Endothelial cell of umbilical vein (primary cell): Measurements from ENCODE around the gene SMAD3. TPM values are rescaled to one million over a fixed set of nuclear protein-coding genes. Genes with fewer than 3 reads are reported as not detected.

Experiments
- BruUV-seq: library from RNA; stranded (reverse); fragments of 400-500 nt; replicated peaks from 2 replicates; lab custom pipeline; 2021; lab: Mats Ljungman, UMichigan
- CTCF ChIA-PET: fragments of 300-600, 350-600 bp; sonication (Branson Sonifier 250); formaldehyde crosslinking; loops from one replicate; lab custom pipeline; 2021; ENCODE audit warnings: antibody characterized with exemption, inconsistent platforms; lab: Charles Lee
- POLR2A ChIA-PET: fragments of 300-600, 350-600 bp; sonication (Branson Sonifier 250); formaldehyde crosslinking; loops from one replicate; lab custom pipeline; 2021; ENCODE audit warnings: antibody characterized with exemption, inconsistent platforms; lab: Charles Lee
- DNase-seq: peaks from one replicate; pipeline ENCODE4 v3.0.0-alpha.2; 2011; ENCODE audit warnings: low read depth, low spot score
- FAIRE-seq: peaks from 2 replicates; lab custom pipeline; 2011; peaks lifted over from hg19 to GRCh38; lab: Jason Lieb, UNC
- H2AFZ ChIP-seq: 2 replicates; pipeline ENCODE4 v1.6.0; 2012; ENCODE audit warnings: low read depth, low read length, control low read depth, inconsistent platforms
- H3K27ac ChIP-seq: 2 replicates; pipeline ENCODE4 v1.5.1; 2011; ENCODE audit warnings: low read depth, mild to moderate bottlenecking, control low read depth, low read length, moderate library complexity; ENCODE audit not compliant: insufficient read depth
- H3K27me3 ChIP-seq, 2 experiments: 2 replicates each; pipeline versions ENCODE4 v1.6.0 to v1.6.1; 2011; ENCODE audit warnings: low read length in 2 of 2, mixed read lengths in 1 of 2; ENCODE audit not compliant: control insufficient read depth in 2 of 2, insufficient read depth in 2 of 2
- H3K36me3 ChIP-seq, 2 experiments: 2 replicates in 1 of 2; 3 replicates in 1 of 2; pipeline ENCODE4 v1.5.1; 2011; ENCODE audit warnings: low read length in 2 of 2, mild to moderate bottlenecking in 1 of 2, moderate library complexity in 1 of 2; ENCODE audit not compliant: control insufficient read depth in 2 of 2, insufficient read depth in 2 of 2; ENCODE audit errors: extremely low read depth in 1 of 2
- H3K4me1 ChIP-seq: 3 replicates; pipeline ENCODE4 v1.5.1; 2011; ENCODE audit warnings: mild to moderate bottlenecking, low read length; ENCODE audit not compliant: control insufficient read depth, insufficient read depth; ENCODE audit errors: extremely low read depth
- H3K4me2 ChIP-seq: 2 replicates; pipeline ENCODE4 v1.6.1; 2011; ENCODE audit warnings: low read length, control low read depth, mixed read lengths; ENCODE audit not compliant: insufficient read depth
- H3K4me3 ChIP-seq, 3 experiments: fragments of 200-600 bp in 1 of 3; sonication (generic), shearing (Covaris generic) in 1 of 3; replicated peaks in 1 of 3; 2 replicates each; pipeline ENCODE4 v1.5.1; 2011 to 2016; ENCODE audit warnings: control low read depth in 3 of 3, low read length in 3 of 3, mild to moderate bottlenecking in 2 of 3, inconsistent platforms in 1 of 3, low read depth in 1 of 3, moderate library complexity in 1 of 3; ENCODE audit not compliant: insufficient read depth in 1 of 3
- H3K79me2 ChIP-seq: 2 replicates; pipeline ENCODE4 v1.6.0; 2012; ENCODE audit warnings: low read length, inconsistent platforms; ENCODE audit not compliant: control insufficient read depth, insufficient read depth
- H3K9ac ChIP-seq: replicated peaks from 2 replicates; pipeline ENCODE3; 2011; ENCODE audit warnings: low read length, control low read depth; ENCODE audit not compliant: insufficient read depth; ENCODE audit errors: extremely low read depth
- H3K9me1 ChIP-seq: replicated peaks from 3 replicates; pipeline ENCODE4 v1.6.0; 2011; ENCODE audit warnings: mild to moderate bottlenecking, low read length; ENCODE audit not compliant: control insufficient read depth, insufficient read depth; ENCODE audit errors: extremely low read depth
- H3K9me3 ChIP-seq: replicated peaks from 2 replicates; pipeline ENCODE4 v1.5.1; 2012; ENCODE audit warnings: low read length, inconsistent platforms; ENCODE audit not compliant: control insufficient read depth, insufficient read depth
- H4K20me1 ChIP-seq: replicated peaks from 2 replicates; pipeline ENCODE3; 2011; ENCODE audit warnings: mild to moderate bottlenecking, low read length; ENCODE audit not compliant: control insufficient read depth, insufficient read depth; ENCODE audit errors: extremely low read depth
- CTCF ChIP-seq, 2 donors: IDR thresholded peaks; 1 replicate in 1 of 2; 2 replicates in 1 of 2; pipeline ENCODE4 v1.5.1; 2011; ENCODE audit warnings: low read length in 2 of 2, mild to moderate bottlenecking in 2 of 2, moderate library complexity in 2 of 2, control low read depth in 1 of 2, inconsistent platforms in 1 of 2, low read depth in 1 of 2; ENCODE audit not compliant: insufficient read depth in 1 of 2; ENCODE audit errors: extremely low read depth in 1 of 2
- EZH2 ChIP-seq: IDR thresholded peaks from 2 replicates; pipeline ENCODE4 v1.6.1; 2012; ENCODE audit warnings: borderline replicate concordance, low read depth, mild to moderate bottlenecking, moderate library complexity, low read length, inconsistent platforms; ENCODE audit not compliant: severe bottlenecking
- FOS ChIP-seq: IDR thresholded peaks from 2 replicates; pipeline ENCODE4 v1.6.1; 2011; ENCODE audit warnings: mild to moderate bottlenecking, low read length, moderate library complexity, borderline replicate concordance; ENCODE audit not compliant: insufficient read depth
- GATA2 ChIP-seq: IDR thresholded peaks from 2 replicates; pipeline ENCODE4 v1.7.0; 2011; ENCODE audit warnings: low read depth, mild to moderate bottlenecking, moderate library complexity, mixed read lengths, low read length; ENCODE audit not compliant: insufficient read length, insufficient read depth
- JUN ChIP-seq: IDR thresholded peaks from 2 replicates; pipeline ENCODE4 v1.6.1; 2011; ENCODE audit warnings: borderline replicate concordance, low read depth; ENCODE audit not compliant: insufficient read length, insufficient read depth
- MAX ChIP-seq: IDR thresholded peaks from 2 replicates; pipeline ENCODE4 v1.6.1; 2011; ENCODE audit not compliant: insufficient read depth, insufficient read length
- MYC ChIP-seq: IDR thresholded peaks from one replicate; pipeline ENCODE4 v1.6.1; 2011; ENCODE audit warnings: mild to moderate bottlenecking, low read depth, low read length
- POLR2A ChIP-seq: IDR thresholded peaks from 2 replicates; pipeline ENCODE4 v1.6.1; 2012; ENCODE audit warnings: low read depth, mild to moderate bottlenecking, control low read depth, low read length
- POLR2AphosphoS5 ChIP-seq: IDR thresholded peaks from 2 replicates; pipeline ENCODE4 v1.6.1; 2012; ENCODE audit warnings: low read depth, mild to moderate bottlenecking, control low read depth, low read length, moderate library complexity; ENCODE audit not compliant: insufficient read depth
- dilution Hi-C: fragments of 300-500 bp; cut with MboI; formaldehyde crosslinking; loops from one replicate; pipeline ENCODE4 v1.15.0; 2019; ENCODE audit warnings: low sequenced_read_pairs; ENCODE audit not compliant: extremely low pct_ligation_motif_present
- intact Hi-C: fragments of 100-400 bp; cut with micrococcal nuclease; formaldehyde crosslinking; loops from one replicate; pipeline ENCODE4 v1.10.0; 2022
- polyA plus RNA-seq, 4 experiments: library from polyadenylated mRNA; depleted of rRNA in 3 of 4; stranded (reverse) in 3 of 4; unstranded in 1 of 4; fragments of >200 nt; gene quantifications; 2 replicates each; pipeline versions ENCODE4 v1.2.1 to v1.2.3, GENCODE V29; 2011 to 2012; ENCODE audit warnings: missing spikeins in 1 of 4
- total RNA-seq: library from RNA; stranded (reverse); gene quantifications from 2 replicates; pipeline ENCODE4 v1.2.3, GENCODE V29; 2021

SMAD3 gene
- total and polyA plus RNA-seq, 2 donors (not counting 3 experiments of a cell fraction or from before 2014, with no cell fraction given), result 56.4 to 88.2 TPM

GRCh38 chr15:67185621-67186225 is 120.3 kb downstream of the SMAD3 start:
- Histone ChIP-seq H3K27me3 (no peaks in the 10 kb centered on the region), H3K4me3 (no peak overlapping the region), H3K79me2 (peaks cover 7% of the 10 kb centered on the region), H4K20me1 (no peaks in the 10 kb centered on the region), H3K27ac (no peak overlapping the region), H3K9ac (no peak overlapping the region), H3K36me3 (peaks cover 33 to 46% of the 10 kb centered on the region in 2 experiments), H3K4me1 (no peaks in the 10 kb centered on the region), H3K9me3 (no peaks in the 10 kb centered on the region), H3K9me1 (no peaks in the 10 kb centered on the region), H2AFZ (no peak overlapping the region), H3K4me2 (no peak overlapping the region)
- BruUV-seq, result no TSS peak
- ChIA-PET CTCF (interaction anchor here (2.8 kb wide), 1 partner anchor 239 kb away, joined by 14 read pairs; no protein-coding TSS in a partner anchor), POLR2A (no interaction called here)
- FAIRE-seq (no peak), DNase-seq (no peak)
- intact Hi-C loops, result no loop called here
- TF ChIP-seq FOS (no peak), JUN (no peak), CTCF (IDR thresholded peaks at IDR 0.05; ENCODE audit: extremely low read depth in 1 of 2, insufficient read depth in 1 of 2, low read depth in 1 of 2, low read length in 2 of 2) (no peak), MYC (no peak), POLR2A (no peak), GATA2 (no peak), EZH2 (no peak), MAX (no peak), POLR2AphosphoS5 (no peak)
- dilution Hi-C loops, result no loop called here
